Right hindlimb (tissue), 1 donor: Measurements from ENCODE around the gene VASN.
"Not testable (repeated sequence)": the region's sequence is repeated elsewhere in the genome, so short reads cannot be mapped to it uniquely, and the experiment has no call there.

Source experiments
- DNase-seq: peaks from one replicate; pipeline ENCODE4 v3.0.0-alpha.2; 2018

VASN gene

DNA sequence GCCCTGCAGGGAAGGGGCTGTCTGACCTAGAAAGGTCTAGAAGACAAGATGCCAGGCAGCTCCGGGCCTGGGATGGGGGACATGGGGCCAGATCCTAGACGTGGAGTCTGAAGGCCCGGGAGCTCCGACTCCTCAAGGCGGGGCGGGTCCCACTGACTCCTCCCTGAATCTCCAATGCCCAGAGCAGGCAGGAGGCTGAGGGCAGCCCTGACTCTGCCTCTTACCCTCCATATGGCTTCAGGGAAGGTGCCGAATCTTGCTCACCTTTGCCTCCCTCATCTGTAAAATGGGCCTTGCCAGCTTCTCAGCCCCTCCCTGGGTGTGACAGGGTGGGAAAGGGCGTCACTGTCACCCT is 14.8 kb downstream of the VASN start:
- peak; percentile 65 for DNase-seq

DNA sequence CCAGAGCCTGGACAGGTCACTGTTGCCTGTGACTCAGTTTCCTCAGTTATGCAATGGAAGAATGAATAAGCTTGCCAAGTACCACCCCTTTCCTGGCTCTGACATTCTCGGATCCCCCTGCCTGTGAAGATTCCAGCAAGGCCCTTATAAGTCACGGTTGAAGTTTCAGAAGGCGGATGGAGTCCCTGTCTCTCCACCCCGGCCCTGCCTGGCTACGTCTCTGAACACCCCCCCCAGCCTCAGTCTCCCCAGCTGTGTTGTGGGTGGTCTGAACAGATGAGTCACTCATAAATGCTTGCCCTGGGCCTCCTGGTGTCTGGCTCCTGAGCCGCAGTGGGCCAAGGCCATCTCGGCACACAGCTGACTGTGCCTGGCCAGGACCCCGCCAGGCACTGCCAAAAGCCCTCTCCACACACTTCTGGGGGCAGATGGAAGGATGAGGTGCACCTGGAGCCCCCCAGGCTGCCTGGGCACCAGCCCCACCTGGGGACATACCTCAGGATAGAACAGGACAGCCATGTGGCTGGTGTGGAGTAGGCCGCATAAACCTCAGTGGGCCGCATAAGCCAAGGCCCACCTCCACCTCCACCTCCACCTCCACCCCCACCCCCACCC is 15.4 kb downstream of the VASN start:
- peak; percentile 33 for DNase-seq

DNA sequence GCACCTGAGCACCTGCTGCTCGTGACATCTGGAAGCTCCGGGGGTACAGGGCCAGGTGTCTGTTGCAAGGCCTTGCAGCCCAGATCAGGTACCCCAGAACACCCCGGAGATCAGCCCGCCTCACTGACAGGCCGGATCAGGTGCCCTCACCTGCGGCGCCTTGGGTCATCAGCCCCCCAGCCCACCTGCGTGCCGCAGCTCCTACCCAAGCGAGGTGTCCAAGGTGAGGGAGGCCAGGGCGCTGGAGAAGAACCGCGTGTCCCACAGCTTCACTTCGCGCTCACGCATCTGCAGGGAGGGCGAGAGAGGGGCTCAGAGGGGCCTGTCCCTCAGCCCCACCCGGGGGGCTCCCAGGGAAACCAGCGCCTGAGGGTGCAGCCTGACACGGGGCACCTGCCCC is 16.1 kb downstream of the VASN start:
- DNase-seq, result no peak

- DNase-seq, result peak; percentile 36
Measured at GRCh38 chr16:4388271-4389021, 16.8 kb downstream of the VASN start.

- DNase-seq, result peak; percentile 49
Measured at GRCh38 chr16:4389051-4389955, 17.7 kb downstream of the VASN start.

GRCh38 chr16:4390266-4391260 is 18.9 kb downstream of the VASN start:
- DNase-seq, result peak; percentile 19

GRCh38 chr16:4391631-4392381 is 20.2 kb downstream of the VASN start:
- peak; percentile 52 for DNase-seq

DNA sequence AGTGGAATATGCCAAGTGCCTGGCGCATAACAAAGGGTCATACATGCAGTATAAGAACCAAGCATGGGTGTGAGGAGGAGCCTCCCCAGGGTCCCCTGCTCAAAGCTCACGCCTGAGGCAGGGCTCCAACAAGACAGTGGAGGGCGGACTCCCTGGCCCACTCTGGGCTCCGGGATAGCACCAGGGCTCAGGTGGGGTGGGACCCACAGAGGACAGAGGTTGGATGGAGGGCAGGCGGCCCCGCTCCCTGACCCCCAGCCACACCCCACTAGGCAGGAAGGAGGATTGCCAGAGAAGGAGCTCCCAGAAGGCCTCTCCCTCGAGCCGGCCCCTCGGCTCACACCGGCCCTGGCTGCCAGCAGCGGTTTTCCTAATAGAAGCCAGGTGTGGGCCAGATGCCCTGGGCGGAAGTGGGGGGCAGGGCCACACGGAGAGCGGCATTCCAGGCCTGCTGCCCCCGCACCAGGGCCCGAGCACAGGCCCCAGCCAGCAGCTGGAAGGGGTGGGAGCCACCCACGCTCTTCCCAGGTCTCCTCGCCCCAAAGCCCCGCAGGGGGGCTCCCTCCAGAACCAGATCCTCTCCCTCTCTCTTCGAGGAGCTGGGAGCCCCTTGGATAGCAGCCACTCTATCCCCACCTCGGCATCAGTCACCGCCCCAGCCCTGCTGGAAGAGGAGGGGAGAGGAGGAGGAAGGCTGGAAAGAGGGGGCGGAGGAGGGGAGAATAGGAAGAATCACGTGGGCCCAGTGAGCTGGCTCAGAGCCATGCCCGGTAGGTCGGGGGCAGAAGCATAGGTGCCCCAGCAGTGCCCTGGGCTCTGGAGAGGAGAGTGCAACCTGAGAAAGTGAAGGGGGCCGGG is 21.0 kb downstream of the VASN start:
- DNase-seq, result peak; percentile 88

DNA sequence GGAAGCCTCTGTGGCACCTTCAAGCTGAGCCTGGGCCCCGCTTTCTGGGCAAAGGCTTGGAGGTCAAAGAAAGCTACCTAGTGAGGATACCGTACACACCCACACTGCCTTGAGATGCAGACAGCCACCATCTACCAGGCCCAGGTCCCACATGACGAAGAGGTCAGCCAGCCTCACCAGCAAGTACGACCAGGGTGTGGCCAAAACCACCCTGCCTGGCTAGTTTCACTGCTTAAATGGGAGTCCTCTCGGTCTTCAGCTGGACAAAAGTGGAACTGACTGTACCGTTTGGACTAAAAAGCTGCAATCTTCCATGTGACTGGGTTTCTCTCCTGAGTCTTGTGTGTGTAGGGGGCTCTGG is 21.6 kb downstream of the VASN start:
- DNase-seq, result no peak

DNA sequence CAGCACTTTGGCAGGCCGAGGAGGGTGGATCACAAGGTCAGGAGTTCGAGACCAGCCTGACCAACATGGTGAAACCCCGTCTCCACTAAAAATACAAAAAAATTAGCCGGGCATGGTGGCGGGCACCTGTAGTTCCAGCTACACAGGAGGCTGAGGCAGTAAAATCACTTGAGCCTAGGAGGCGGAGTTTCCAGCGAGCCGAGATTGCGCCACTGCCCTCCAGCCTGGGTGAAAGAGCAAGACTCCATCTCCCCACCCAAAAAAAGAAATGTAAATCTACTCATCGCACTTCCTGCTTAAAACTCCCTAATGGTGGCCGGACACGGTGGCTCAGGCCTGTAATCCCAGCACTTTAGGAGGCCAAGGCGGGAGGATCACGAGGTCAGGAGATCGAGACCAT is 22.2 kb downstream of the VASN start:
- not testable (repeated sequence) for DNase-seq

GRCh38 chr16:4395055-4395726 is 23.5 kb downstream of the VASN start:
- DNase-seq, result no peak

- DNase-seq, result no peak
Measured at GRCh38 chr16:4399001-4399730, 27.5 kb downstream of the VASN start.

DNA sequence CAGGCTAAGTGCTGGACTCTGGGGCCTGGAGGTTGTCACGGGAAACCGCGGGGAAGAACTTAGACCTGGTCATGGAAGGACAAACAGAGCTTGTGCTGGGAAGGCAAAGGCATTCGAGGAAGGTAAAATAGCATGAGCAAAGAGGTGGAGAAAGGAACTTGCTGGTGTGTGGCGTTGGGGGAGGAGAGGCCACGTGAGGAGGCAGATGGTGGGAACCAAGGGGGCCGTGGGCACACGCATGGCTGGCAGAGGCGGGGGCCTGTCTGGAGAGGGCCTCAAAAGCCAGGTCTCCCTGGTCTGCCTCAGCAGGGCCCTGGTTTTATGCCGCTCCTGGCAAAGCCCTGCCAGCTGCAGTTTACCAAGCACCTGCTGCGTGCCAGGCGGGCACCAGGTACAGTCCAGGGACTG is 29.4 kb downstream of the VASN start:
- DNase-seq, result no peak

- no peak for DNase-seq
Measured at GRCh38 chr16:4401510-4401909, 29.9 kb downstream of the VASN start.

DNA sequence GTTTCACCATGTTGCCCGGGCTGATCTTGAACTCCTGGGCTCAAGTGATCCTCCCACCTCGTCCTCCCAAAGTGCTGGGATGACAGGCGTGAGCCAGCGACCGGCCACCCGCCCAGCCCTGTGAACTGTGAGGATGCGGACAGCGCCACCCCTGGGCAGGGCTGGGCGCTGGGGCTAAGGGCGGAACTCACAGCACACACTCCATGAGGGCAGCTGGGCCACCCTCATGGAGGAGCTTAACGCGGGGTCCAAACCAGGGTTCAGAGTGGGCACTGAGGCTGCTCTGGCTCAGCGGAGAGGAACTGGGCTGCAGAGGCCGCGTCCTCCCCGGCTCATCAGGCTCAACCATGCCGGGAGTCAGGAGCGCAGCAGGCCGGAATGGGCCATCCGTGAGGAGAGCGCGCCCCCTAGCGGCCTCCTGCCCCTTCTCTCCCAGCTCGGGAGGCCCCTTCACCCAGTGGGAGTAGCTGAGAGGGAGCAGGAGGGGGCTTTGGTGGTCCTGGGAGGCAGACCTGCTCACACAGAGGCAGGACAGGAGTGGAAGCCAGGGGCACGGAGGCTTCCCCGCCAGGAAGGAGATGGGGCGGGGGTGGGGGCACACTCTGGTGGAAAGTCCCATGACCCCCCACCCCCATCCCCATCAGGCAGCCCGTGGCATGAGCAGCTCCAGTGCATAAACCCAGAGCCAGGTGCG is 30.9 kb downstream of the VASN start:
- DNase-seq, result peak; percentile 90

GRCh38 chr16:4403133-4403949 is 31.7 kb downstream of the VASN start:
- no peak for DNase-seq

DNA sequence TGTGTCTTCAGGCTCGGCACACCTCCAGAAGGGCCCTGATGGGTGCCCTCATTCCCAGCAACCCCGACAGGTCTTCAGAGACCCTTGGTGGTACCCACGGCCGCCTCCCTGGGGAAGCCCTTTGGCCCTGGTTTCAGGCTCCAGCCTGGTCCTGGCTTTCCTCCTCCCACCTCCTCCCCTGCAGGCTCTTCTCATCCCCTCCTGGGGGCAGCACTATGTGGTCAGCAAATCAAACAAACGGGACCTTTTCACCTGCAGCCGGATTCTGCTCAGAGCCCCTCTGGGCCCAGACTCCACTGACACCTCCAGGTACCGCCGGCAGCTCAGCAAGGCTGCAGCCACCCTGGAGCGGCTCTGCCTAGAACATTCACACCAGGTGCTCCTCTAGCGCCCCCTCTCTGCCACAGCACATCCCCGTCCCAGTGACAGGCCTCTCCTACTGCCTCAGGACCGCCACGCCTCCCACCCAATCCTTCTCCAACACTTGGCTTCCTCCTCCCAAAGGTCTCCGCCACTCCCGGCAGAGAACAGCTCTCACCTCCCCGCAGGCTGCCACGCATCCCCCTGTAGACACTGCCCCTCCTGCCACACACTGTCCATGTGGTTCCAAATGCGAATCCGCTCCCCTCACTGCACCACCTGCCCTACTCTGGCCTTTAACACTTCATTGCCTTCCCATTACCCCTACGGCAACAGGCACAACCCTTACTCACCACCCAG is 32.8 kb downstream of the VASN start:
- peak; percentile 51 for DNase-seq
